K562 (cell line): ENCODE results near the gene SPINK4. TPM values are rescaled to one million over a fixed set of nuclear protein-coding genes. Genes with fewer than 3 reads are reported as not detected.

Experiments
- ATAC-seq: fragments of 200-7000 bp; cut with Tn5 transposase; 3 replicates; pipeline ENCODE4 v1.9.1; 2020; ENCODE audit warnings: moderate library complexity
- BruUV-seq: library from RNA; stranded (reverse); fragments of 400-500 nt; replicated peaks from 2 replicates; lab custom pipeline; 2021; lab: Mats Ljungman, UMichigan
- CTCF ChIA-PET: fragments of 300-600 bp; formaldehyde crosslinking; extraction: SDS; loops from one replicate; lab custom pipeline; 2021; ENCODE audit warnings: low intra/inter-chr PET ratio; lab: Yijun Ruan, JAX
- POLR2A ChIA-PET: fragments of 300-600, 350-650 bp; sonication (Branson Sonifier 250); formaldehyde crosslinking; extraction: SDS; loops from one replicate; lab custom pipeline; 2021; ENCODE audit warnings: antibody characterized with exemption, inconsistent platforms; lab: Yijun Ruan, JAX
- DNase-seq, 4 experiments: peaks; one replicate each; pipeline versions ENCODE4 v3.0.0 to v3.0.0-alpha.2; 2011 to 2018; ENCODE audit warnings: low spot score in 3 of 4, mixed read lengths in 3 of 4; ENCODE audit errors: extremely low read depth in 1 of 4
- FAIRE-seq: peaks from 2 replicates; lab custom pipeline; 2011; peaks lifted over from hg19 to GRCh38; lab: Jason Lieb, UNC
- H2AFZ ChIP-seq: 2 replicates; pipeline ENCODE4 v1.6.0; 2011; ENCODE audit warnings: low read depth, low read length, control low read depth, inconsistent platforms
- H3K27ac ChIP-seq: fragments of 200-600 bp; 3 replicates; pipeline ENCODE4 v1.8.0; 2011; ENCODE audit warnings: low read depth, mild to moderate bottlenecking, control low read depth, inconsistent platforms, low read length, moderate library complexity, mixed read lengths; ENCODE audit errors: extremely low read depth
- H3K27me3 ChIP-seq, 2 experiments: fragments of 300-600 bp in 1 of 2; 2 replicates in 1 of 2; 3 replicates in 1 of 2; pipeline versions ENCODE4 v1.6.0 to v1.8.0; 2011; ENCODE audit warnings: inconsistent platforms in 2 of 2, low read length in 2 of 2, mild to moderate bottlenecking in 1 of 2, mixed read lengths in 1 of 2, moderate library complexity in 1 of 2; ENCODE audit not compliant: control insufficient read depth in 2 of 2, insufficient read depth in 2 of 2
- H3K36me3 ChIP-seq: fragments of 300-600 bp; 3 replicates; pipeline ENCODE4 v1.8.0; 2011; ENCODE audit warnings: mild to moderate bottlenecking, low read length, inconsistent platforms; ENCODE audit not compliant: control insufficient read depth, insufficient read depth
- H3K4me1 ChIP-seq, 2 experiments: fragments of 200-600 bp in 1 of 2; replicated peaks in 1 of 2; 2 replicates in 1 of 2; 3 replicates in 1 of 2; pipeline versions ENCODE4 v1.5.1 to v1.8.0; 2011; ENCODE audit warnings: inconsistent platforms in 2 of 2, low read length in 2 of 2, mild to moderate bottlenecking in 1 of 2, mixed read lengths in 1 of 2, moderate library complexity in 1 of 2; ENCODE audit not compliant: control insufficient read depth in 2 of 2, insufficient read depth in 2 of 2
- H3K4me2 ChIP-seq: 2 replicates; pipeline ENCODE4 v1.6.1; 2011; ENCODE audit warnings: low read length, control low read depth, inconsistent platforms, mixed read lengths; ENCODE audit not compliant: insufficient read depth
- H3K4me3 ChIP-seq: fragments of 200-600 bp; sonication (generic), shearing (Covaris generic); 2 replicates; pipeline ENCODE4 v1.5.1; 2016; ENCODE audit warnings: control low read depth, inconsistent platforms
- H3K79me2 ChIP-seq: fragments of 200-600 bp; 3 replicates; pipeline ENCODE4 v1.8.0; 2011; ENCODE audit warnings: low read length, inconsistent platforms; ENCODE audit not compliant: control insufficient read depth, insufficient read depth
- H3K9ac ChIP-seq, 2 experiments: 2 replicates each; pipeline versions ENCODE4 v1.6.0 to v1.6.1; 2011; ENCODE audit warnings: low read depth in 2 of 2, low read length in 2 of 2, control low read depth in 1 of 2, inconsistent platforms in 1 of 2, mild to moderate bottlenecking in 1 of 2, mixed read lengths in 1 of 2; ENCODE audit not compliant: insufficient read depth in 1 of 2
- H3K9me1 ChIP-seq: one replicate; pipeline ENCODE4 v1.6.0; 2011; ENCODE audit warnings: inconsistent platforms, mild to moderate bottlenecking, low read length, moderate library complexity; ENCODE audit not compliant: control insufficient read depth, insufficient read depth
- H3K9me3 ChIP-seq: replicated peaks from 2 replicates; pipeline ENCODE4 v1.5.1; 2011; ENCODE audit warnings: low read depth, low read length, inconsistent platforms; ENCODE audit not compliant: control insufficient read depth, insufficient read depth
- H4K20me1 ChIP-seq: replicated peaks from 2 replicates; pipeline ENCODE4 v1.6.1; 2011; ENCODE audit warnings: low read length, inconsistent platforms, mixed read lengths; ENCODE audit not compliant: control insufficient read depth, insufficient read depth
- HMG20B ChIP-seq: fragments of 250-450 bp; sonication (Bioruptor Pico); IDR thresholded peaks from 2 replicates; pipeline ENCODE4 v1.5.0; 2021; ENCODE audit warnings: mild to moderate bottlenecking
- KAT8 ChIP-seq: fragments of 450-650 bp; IDR thresholded peaks from 2 replicates; pipeline ENCODE4 v1.6.1; 2016; ENCODE audit warnings: low read depth, mild to moderate bottlenecking
- KLF16 ChIP-seq: IDR thresholded peaks from 2 replicates; pipeline ENCODE4 v1.6.1; 2016; ENCODE audit warnings: antibody characterized with exemption
- NRF1 ChIP-seq, 2 experiments: fragments of 450-650 bp; IDR thresholded peaks in 1 of 2; conservative IDR thresholded peaks in 1 of 2; 2 replicates each; pipeline ENCODE4 v1.6.1; 2014; ENCODE audit warnings: mild to moderate bottlenecking in 2 of 2
- PML ChIP-seq: IDR thresholded peaks from 2 replicates; pipeline ENCODE4 v1.6.1; 2012; ENCODE audit warnings: low read length, inconsistent platforms
- SRSF1 ChIP-seq: fragments of 200-400 bp; formaldehyde crosslinking; IDR thresholded peaks from 2 replicates; pipeline ENCODE4 v1.6.1; 2017; ENCODE audit warnings: mild to moderate bottlenecking, low read depth, low read length, moderate library complexity
- SUPT5H ChIP-seq: fragments of 450-650 bp; IDR thresholded peaks from 2 replicates; pipeline ENCODE4 v1.6.1; 2016
- ZNF354B ChIP-seq: fragments of 250-450 bp; sonication (Bioruptor Pico); IDR thresholded peaks from 2 replicates; pipeline ENCODE4 v1.4.0; 2020
- WGBS: fragments of 100-300 bp; shearing (Covaris generic); methylation state at CpG from one replicate; pipeline ENCODE4 v1.1.6; 2016; ENCODE audit warnings: low coverage, mixed read lengths; ENCODE audit not compliant: insufficient coverage; ENCODE audit errors: missing lambda C conversion rate; 5-methylcytosine and 5-hydroxymethylcytosine counted together
- in situ Hi-C: fragments of 300-500 bp; cut with MboI; formaldehyde crosslinking; loops from 4 replicates; pipeline ENCODE4 v1.15.0; 2018; ENCODE audit warnings: inconsistent platforms, mixed read lengths
- intact Hi-C: fragments of 100-400 bp; cut with micrococcal nuclease; formaldehyde crosslinking; loops from 2 replicates; pipeline ENCODE4 v1.14.2; 2022
- polyA plus RNA-seq, 8 experiments: library from polyadenylated mRNA; depleted of rRNA in 4 of 8; stranded (reverse) in 5 of 8; unstranded in 3 of 8; fragments of >200 nt; fragmentation: Nextera tagmentation in 2 of 8; fragmentation: Illumina TruSeq in 1 of 8; extraction: Ambion mirVana in 2 of 8; extraction: Trizol in 1 of 8; gene quantifications; 2 replicates each; pipeline versions ENCODE4 v1.2.1 to v1.2.3, GENCODE V29; 2011 to 2014; ENCODE audit warnings: inconsistent platforms in 1 of 8, missing spikeins in 1 of 8
- total RNA-seq, 7 experiments: library from RNA; depleted of rRNA in 6 of 7; stranded (reverse); fragments of >200 nt in 6 of 7; fragmentation: Illumina TruSeq in 2 of 7; extraction: Trizol in 2 of 7; gene quantifications; 2 replicates each; pipeline versions ENCODE4 v1.2.1 to v1.2.3, GENCODE V29; 2011 to 2021; ENCODE audit warnings: low replicate concordance in 1 of 7
- TF ChIP-seq, protein P1 (sequence below): sonication (generic); formaldehyde crosslinking; IDR thresholded peaks from 2 replicates; pipeline ENCODE4 v1.5.0; 2020; ENCODE audit warnings: missing genetic modification reagents

Gene SPINK4
- total and polyA plus RNA-seq, 9 of the 15 experiments (the other 6 are each of a cell fraction or from before 2014, with no cell fraction given), result 0.74 to 5.5 (median 2.1) TPM; not detected in 2

- CTCF ChIA-PET, result no interaction called here
- Histone ChIP-seq H3K27ac (no peak overlapping the region), H3K4me2 (no peak overlapping the region), H3K36me3 (no peaks in the 10 kb centered on the region), H3K27me3 (no peaks in the 10 kb centered on the region), H3K9me1 (no peaks in the 10 kb centered on the region), H3K9ac (no peak overlapping the region), H3K9me3 (no peaks in the 10 kb centered on the region), H3K4me3 (no peak overlapping the region), H3K79me2 (no peaks in the 10 kb centered on the region), H2AFZ (no peak overlapping the region), H4K20me1 (no peaks in the 10 kb centered on the region), H3K4me1 (no peaks in the 10 kb centered on the region; a peak in 1 of 5 replicates)
- no TSS peak for BruUV-seq
- POLR2A ChIA-PET, result no interaction called here
- FAIRE-seq, result no peak
- TF ChIP-seq SRSF1 (no peak), HMG20B (CRISPR knock-in tag) (no peak), SUPT5H (no peak), KLF16 (no peak), PML (no peak), KAT8 (no peak), ZNF354B (no peak), NRF1 (conservative IDR thresholded peaks at IDR 0.05 in 1 of 2, IDR thresholded peaks at IDR 0.05 in 1 of 2) (no peak)
- TF ChIP-seq, protein P1, sequence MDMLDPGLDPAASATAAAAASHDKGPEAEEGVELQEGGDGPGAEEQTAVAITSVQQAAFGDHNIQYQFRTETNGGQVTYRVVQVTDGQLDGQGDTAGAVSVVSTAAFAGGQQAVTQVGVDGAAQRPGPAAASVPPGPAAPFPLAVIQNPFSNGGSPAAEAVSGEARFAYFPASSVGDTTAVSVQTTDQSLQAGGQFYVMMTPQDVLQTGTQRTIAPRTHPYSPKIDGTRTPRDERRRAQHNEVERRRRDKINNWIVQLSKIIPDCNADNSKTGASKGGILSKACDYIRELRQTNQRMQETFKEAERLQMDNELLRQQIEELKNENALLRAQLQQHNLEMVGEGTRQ (CRISPR knock-in tag), result no peak
- 4% methylated on average over 3 of the region's 3 CpGs for WGBS
- intact Hi-C loops (no loop called here), in situ Hi-C loops (no loop called here)
- no peak for DNase-seq
- no peak for ATAC-seq
Measured at GRCh38 chr9:33192493-33193255, 47.3 kb upstream of the SPINK4 start.
